ENCODE measurements around the gene ROBO2.

- TF ChIP-seq CTBP1 (IDR thresholded peaks at IDR 0.05; ENCODE audit: borderline replicate concordance) = no peak
- no peak for TF ChIP-seq TARDBP (IDR thresholded peaks at IDR 0.05)
- no peak for TF ChIP-seq FOXK2 (IDR thresholded peaks at IDR 0.05)
- TF ChIP-seq BHLHE40 (IDR thresholded peaks at IDR 0.05; ENCODE audit: borderline replicate concordance) = no peak
Observed at GRCh38 chr3:77685713-77686112, 645.8 kb downstream of the ROBO2 start.

Measured in HEK293T (cell line).